GM19239 (cell line): ENCODE data around the gene KCNA1.
"Not testable (repeated sequence)": the region's sequence is repeated elsewhere in the genome, so short reads cannot be mapped to it uniquely, and the experiment has no call there.

Experiments used
- DNase-seq: peaks from one replicate; pipeline ENCODE4 v3.0.0; 2011; ENCODE audit warnings: low spot score; ENCODE audit not compliant: insufficient read length
- FAIRE-seq: peaks from 2 replicates; lab custom pipeline; 2011; peaks lifted over from hg19 to GRCh38; lab: Jason Lieb, UNC

Gene KCNA1

DNA sequence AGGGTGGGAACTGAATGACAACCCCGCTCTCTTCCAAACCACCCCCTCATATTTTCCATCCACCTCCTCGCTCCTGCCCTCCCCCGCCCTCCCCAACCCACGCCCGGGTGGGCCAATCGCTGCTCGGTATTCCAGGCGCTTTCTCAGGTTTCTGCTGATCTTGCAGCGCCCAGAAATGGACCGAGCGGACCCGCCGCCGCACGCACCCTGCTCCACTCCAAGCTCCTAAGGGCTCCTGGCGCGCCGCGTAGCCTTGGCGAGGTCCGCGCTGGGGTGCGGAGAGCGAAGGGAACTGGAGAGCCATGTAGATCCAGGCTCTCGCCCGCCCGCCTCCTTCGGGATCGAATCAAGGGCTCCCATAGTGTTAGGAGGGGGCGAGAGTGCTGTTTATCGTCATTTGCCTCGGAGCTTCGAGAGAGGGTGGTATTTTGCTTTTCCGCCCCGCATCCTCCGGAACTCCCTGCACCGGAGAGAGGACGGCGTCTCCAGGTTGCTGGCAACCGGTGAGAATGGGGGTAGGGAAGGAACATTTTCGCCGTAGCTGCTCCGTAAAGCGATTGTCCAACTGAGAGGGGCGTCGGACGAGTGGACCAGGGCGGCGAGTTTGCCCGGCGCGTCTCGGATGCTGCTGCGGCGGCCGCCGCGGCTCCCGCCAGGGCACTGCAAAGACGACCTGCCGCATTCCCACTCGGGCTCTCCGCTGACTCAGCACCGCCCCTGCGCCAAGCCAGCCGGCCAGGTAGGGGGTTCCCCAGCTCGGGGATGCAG lies at the start of gene KCNA1:
Gene KCNA1 (plus strand): TSS at position 172 of the 768 bp plus-strand sequence. CDS start 1,474 bp downstream, outside the sequence.
- peak; percentile 35 for FAIRE-seq

GRCh38 chr12:4860741-4861140 lies 49.0 kb upstream of the KCNA1 start:
- no peak for FAIRE-seq

More for the DNA sequence above, at the start of gene KCNA1:
- DNase-seq, result peak; percentile 16

DNA sequence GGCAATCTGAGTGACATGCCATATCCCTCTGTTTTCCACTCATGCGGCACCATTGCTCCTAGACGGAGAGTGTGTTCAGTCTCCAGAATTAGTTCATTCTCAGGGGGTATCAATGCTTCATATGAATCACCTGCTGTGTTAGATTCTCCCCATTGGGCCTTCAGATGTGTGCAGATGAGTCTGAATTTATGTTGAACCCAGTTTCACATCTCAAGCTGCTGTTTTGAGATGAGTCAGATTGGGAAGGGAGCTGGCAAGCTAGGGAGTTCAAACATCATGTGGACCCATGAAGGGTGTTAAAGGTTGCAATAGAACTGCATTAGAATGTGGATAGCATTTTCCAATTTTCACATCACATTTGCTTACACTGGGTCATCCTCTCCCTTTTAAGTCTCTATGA lies 46.9 kb upstream of the KCNA1 start:
- FAIRE-seq, result no peak
- no peak for DNase-seq

More at GRCh38 chr12:4860741-4861140, 49.0 kb upstream of the KCNA1 start:
- no peak for DNase-seq

GRCh38 chr12:4864575-4864974 lies 45.1 kb upstream of the KCNA1 start:
- DNase-seq (no peak), FAIRE-seq (no peak)

DNA sequence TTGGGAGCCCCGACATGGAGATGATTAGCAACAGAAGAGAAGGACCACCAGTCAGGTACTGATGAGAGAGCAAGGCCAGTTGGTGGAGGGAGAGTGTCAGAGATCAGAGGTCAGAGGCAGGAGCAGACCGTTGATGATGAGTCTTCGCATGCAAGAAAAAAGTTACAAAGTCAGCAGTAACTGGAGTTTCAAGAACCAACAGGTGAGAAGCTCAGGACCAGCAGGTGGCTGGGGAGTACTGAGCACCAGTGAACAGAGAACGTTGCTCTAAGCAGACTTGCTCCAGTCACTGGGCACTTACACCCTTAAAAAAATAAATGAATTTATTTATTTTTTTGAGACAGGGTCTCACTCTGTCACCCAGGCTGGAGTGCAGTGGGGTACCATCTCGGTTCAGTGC lies 44.5 kb upstream of the KCNA1 start:
- DNase-seq, result no peak
- no peak for FAIRE-seq

- FAIRE-seq (no peak), DNase-seq (no peak)
Observed at GRCh38 chr12:4866299-4866698, 43.4 kb upstream of the KCNA1 start.

- DNase-seq (no peak), FAIRE-seq (no peak)
Observed at GRCh38 chr12:4867384-4867783, 42.3 kb upstream of the KCNA1 start.

DNA sequence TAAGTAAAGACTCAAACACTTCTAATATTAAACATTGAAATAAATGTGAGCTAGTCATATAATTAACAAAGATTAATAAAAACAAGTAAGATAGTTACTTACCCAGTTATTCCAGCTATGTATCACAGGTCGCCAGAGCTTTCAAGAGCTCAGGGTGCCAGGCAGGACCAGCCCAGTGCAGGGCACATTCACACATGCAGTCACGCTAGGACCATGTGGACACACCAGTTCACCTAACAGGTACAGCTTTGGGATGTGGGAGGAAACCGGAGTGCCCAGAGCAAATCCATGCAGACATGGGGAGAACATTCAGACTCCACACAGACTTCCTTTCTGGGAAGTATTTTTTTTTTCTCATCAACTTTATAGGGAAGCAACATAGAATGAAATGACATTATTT lies 39.3 kb upstream of the KCNA1 start:
- no peak for DNase-seq
- no peak for FAIRE-seq

DNA sequence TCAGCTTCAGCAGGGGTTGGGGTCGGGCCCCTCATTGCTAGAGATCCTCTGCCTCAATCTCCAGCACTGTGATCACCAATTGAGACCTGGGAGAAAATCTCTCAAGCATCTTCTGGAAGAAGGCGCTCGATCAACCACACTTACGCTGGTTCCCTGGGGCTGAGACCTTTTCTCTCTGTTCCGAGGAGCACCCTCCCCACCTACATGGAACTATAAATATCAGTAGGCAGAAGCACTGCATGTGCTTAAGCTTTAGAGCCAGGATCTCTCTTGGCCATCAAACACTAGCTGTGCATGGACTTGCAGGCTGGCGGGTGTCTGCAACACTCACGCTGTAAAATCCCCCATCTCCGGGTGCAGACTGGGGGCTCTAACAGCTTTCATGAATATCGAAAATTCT lies 38.2 kb upstream of the KCNA1 start:
- no peak for DNase-seq
- FAIRE-seq, result no peak

DNA sequence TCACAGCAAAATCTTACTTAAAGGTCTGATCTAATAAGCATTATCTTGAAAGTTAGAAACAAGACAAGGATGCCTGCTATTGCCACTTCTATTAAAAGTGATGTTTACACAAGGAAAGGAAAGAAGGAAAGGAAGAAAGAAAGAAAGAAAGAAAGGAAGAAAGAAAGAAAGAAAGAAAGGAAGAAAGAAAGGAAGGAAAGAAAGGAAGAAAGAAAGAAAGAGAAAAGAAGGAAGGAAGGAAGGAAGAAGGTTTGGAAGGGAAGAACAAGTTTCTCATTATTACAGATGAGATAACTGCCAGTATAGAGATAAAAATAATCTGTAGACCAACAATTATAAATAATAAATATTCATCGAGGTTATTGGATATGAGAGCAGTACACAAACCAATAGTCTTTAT lies 35.8 kb upstream of the KCNA1 start:
- FAIRE-seq (no peak), DNase-seq (no peak)

DNA sequence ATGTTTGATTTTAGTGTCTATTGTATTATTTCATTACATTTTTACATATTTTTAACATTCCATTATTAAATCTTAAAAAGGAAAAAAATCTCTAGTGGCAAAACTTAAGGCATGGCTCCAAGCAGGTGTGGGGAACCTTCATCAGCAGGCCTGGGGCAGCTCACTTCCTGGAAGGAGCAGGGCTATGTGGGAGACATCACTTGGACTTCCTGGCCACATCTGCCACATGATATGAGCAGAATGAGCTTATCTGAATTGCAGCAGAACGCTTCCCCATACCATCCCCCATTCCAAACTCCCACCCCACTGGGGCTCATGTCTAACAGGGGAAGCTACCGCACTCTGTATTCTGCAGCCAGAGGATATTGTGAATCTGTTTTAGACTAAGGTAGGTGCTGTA lies 35.0 kb upstream of the KCNA1 start:
- FAIRE-seq, result no peak
- no peak for DNase-seq

- FAIRE-seq, DNase-seq: not testable (repeated sequence)
Observed at GRCh38 chr12:4879481-4879880, 30.2 kb upstream of the KCNA1 start.

- FAIRE-seq, result no peak
- no peak for DNase-seq
Observed at GRCh38 chr12:4881266-4882064, 28.2 kb upstream of the KCNA1 start.

GRCh38 chr12:4891866-4892265 lies 17.8 kb upstream of the KCNA1 start:
- DNase-seq, result no peak

GRCh38 chr12:4892418-4892817 lies 17.3 kb upstream of the KCNA1 start:
- DNase-seq (no peak), FAIRE-seq (no peak)

More at GRCh38 chr12:4891866-4892265, 17.8 kb upstream of the KCNA1 start:
- no peak for FAIRE-seq

DNA sequence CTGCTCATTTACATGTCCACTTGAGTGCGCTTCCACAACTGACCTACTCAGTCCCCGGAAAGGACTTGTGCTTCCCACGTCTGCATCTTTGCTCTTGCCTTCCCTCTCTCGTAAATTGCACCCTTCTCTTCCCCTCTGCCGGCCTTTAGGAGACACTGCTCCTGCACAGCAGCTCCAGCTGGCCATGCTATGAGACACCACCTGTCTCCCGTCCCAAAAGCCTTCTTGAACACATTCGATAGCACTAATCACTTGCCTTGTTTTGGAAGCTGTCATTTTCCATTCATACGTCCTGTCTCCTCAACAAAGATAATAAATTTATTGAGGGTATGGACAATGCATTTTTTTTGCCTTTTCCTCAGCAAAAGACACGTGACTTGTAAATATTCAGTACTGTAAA lies 15.7 kb upstream of the KCNA1 start:
- FAIRE-seq (no peak), DNase-seq (no peak)

DNA sequence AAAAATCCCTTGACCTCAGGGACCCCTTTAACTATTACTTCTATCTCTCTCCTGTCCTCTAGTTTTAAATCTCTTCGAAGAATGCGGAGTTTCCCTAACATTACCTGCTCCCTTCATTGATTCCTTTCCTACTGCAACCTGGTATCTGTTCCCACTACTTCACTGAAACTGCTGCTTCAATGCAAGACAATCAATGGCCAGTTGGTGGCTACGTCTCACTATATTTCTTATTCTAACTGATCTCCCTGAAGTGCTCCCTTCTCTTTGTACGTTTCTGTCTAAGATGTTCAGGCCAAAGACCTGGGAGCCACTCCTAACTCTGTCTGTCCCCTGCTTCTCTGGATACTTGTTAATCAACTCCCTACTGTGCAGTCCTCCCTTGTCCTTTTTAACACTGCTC lies 10.3 kb upstream of the KCNA1 start:
- DNase-seq, result no peak
- FAIRE-seq, result no peak

DNA sequence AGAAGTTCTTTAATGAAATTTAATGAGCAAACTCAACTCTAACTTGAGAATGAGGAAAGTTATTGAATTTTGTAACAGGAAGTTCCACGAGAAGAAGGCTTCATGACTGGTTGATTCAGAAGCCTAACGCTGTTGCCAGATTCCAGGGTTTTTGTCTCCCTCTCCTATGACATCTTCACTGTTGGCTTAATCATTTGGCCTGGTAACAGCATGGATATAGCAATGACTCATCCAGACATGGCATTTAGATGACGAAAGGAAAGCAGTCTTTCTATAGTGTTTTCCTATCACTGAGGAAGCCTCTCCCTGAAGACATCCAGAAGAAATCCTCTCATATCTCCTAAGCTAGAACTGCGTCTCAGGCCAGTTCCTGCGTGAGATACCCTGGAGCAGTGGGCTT lies 9.4 kb upstream of the KCNA1 start:
- DNase-seq (no peak), FAIRE-seq (no peak)

DNA sequence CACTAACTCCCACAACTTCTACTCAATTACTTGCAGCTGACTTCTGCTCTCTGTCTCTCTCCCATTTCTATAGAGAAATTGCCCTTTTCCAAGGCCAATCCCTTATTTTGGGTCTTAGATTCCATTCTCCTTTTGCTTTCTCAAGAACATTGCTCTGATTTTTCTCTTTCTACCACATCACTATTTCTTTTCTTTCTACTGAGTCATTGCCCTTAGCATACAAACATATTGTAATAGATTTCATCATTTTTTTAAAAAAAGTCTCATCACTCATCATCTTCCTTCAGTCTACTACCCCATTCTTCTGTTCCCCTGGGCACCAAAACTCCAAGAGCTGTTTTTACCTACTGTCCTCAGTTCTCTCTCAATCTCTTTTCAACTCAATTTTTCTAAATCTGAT lies 4.4 kb upstream of the KCNA1 start:
- FAIRE-seq (no peak), DNase-seq (no peak)

GRCh38 chr12:4908684-4909409 lies 858 bp upstream of the KCNA1 start:
- DNase-seq (no peak), FAIRE-seq (peak; percentile 42)

DNA sequence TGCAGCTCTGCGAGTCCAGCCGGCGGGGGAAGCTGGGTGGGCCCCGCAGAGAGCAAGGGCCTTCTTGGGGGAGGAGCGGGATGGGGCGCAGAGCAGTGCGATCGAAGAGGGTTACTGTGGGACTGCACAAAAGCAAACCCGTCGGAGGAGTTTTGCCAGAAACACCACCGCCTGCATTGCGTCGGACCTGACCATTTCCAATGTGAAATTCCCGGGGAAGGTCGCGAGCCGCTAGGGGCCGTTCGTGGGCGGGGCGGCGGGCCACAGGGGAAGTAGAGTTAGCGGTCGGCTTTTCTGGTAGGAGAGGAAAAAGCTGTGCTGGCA lies 333 bp upstream of the KCNA1 start:
- no peak for FAIRE-seq
- DNase-seq, result no peak
